ENCODE data around the gene TMEM61.
"Not testable (repeated sequence)": the region's sequence is repeated elsewhere in the genome, so short reads cannot be mapped to it uniquely, and the experiment has no call there.

DNA sequence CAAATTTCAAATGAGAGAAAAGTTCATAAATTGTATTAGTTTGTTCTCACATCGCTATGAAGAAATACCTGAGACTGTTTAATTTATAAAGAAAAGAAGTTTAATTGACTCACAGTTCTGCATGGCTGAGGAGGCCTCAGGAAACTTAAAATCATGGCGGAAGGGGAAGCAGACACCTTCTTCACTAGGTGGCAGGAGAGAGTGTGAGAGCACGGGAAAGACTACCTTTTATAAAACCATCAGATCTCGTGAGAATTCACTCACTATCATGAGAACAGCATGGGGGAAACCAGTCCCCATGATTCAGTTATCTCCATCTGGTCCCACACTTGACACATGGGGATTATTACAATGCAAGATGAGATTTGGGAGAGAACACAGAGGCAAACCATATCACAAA is 41.5 kb upstream of the TMEM61 start:
- TF ChIP-seq, protein P1, sequence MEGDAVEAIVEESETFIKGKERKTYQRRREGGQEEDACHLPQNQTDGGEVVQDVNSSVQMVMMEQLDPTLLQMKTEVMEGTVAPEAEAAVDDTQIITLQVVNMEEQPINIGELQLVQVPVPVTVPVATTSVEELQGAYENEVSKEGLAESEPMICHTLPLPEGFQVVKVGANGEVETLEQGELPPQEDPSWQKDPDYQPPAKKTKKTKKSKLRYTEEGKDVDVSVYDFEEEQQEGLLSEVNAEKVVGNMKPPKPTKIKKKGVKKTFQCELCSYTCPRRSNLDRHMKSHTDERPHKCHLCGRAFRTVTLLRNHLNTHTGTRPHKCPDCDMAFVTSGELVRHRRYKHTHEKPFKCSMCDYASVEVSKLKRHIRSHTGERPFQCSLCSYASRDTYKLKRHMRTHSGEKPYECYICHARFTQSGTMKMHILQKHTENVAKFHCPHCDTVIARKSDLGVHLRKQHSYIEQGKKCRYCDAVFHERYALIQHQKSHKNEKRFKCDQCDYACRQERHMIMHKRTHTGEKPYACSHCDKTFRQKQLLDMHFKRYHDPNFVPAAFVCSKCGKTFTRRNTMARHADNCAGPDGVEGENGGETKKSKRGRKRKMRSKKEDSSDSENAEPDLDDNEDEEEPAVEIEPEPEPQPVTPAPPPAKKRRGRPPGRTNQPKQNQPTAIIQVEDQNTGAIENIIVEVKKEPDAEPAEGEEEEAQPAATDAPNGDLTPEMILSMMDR (conservative IDR thresholded peaks at IDR 0.05 in 1 of 2, IDR thresholded peaks at IDR 0.05 in 1 of 2; ENCODE audit: extremely low read depth in 1 of 2, insufficient read depth in 1 of 2, low read depth in 1 of 2, low read length in 2 of 2), result not testable (repeated sequence)
- TF ChIP-seq EZH2 (IDR thresholded peaks at IDR 0.05; ENCODE audit: borderline replicate concordance, low read length), result not testable (repeated sequence)
